ENCODE results near the gene ATG7. TPM values are rescaled to one million over a fixed set of nuclear protein-coding genes. Genes with fewer than 3 reads are reported as not detected.
"Not testable (repeated sequence)": the region's sequence is repeated elsewhere in the genome, so short reads cannot be mapped to it uniquely, and the experiment has no call there.

Gene ATG7
- total and polyA plus RNA-seq, 12 donors: 9.1 to 118 (median 40.0) TPM

GRCh38 chr3:11250902-11251806 lies 21.0 kb upstream of the ATG7 start:
- no peaks in the 10 kb centered on the region for H3K4me1 ChIP-seq (replicated peaks in 1 of 2)
- no peaks in the 10 kb centered on the region for H3K27me3 ChIP-seq
- 66 to 77% (median 74%) methylated on average over 10 of the region's 10 CpGs for WGBS, 4 donors
- no peak overlapping the region for H3K27ac ChIP-seq
- H3K9me3 ChIP-seq (replicated peaks in 1 of 3): no peaks in the 10 kb centered on the region
- H3K4me3 ChIP-seq: no peak overlapping the region
- DNase-seq: no peak
- no peaks in the 10 kb centered on the region for H3K36me3 ChIP-seq (replicated peaks in 1 of 2)
- TF ChIP-seq, protein P1, sequence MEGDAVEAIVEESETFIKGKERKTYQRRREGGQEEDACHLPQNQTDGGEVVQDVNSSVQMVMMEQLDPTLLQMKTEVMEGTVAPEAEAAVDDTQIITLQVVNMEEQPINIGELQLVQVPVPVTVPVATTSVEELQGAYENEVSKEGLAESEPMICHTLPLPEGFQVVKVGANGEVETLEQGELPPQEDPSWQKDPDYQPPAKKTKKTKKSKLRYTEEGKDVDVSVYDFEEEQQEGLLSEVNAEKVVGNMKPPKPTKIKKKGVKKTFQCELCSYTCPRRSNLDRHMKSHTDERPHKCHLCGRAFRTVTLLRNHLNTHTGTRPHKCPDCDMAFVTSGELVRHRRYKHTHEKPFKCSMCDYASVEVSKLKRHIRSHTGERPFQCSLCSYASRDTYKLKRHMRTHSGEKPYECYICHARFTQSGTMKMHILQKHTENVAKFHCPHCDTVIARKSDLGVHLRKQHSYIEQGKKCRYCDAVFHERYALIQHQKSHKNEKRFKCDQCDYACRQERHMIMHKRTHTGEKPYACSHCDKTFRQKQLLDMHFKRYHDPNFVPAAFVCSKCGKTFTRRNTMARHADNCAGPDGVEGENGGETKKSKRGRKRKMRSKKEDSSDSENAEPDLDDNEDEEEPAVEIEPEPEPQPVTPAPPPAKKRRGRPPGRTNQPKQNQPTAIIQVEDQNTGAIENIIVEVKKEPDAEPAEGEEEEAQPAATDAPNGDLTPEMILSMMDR (IDR thresholded peaks at IDR 0.05): no peak
- no peak for TF ChIP-seq POLR2A (IDR thresholded peaks at IDR 0.05)
- intact Hi-C loops (cut with DNase I): no loop called here

- Histone ChIP-seq H3K36me3 (replicated peaks in 1 of 2) (no peaks in the 10 kb centered on the region), H3K4me3 (no peak overlapping the region), H3K27ac (no peak overlapping the region), H3K27me3 (no peaks in the 10 kb centered on the region), H3K9me3 (replicated peaks in 1 of 3) (no peaks in the 10 kb centered on the region), H3K4me1 (replicated peaks in 1 of 2) (no peaks in the 10 kb centered on the region)
- TF ChIP-seq POLR2A (IDR thresholded peaks at IDR 0.05): no peak
- TF ChIP-seq, protein P1 (IDR thresholded peaks at IDR 0.05): no peak
- intact Hi-C loops (cut with DNase I): no loop called here
- WGBS, 4 donors: 78 to 84% (median 81%) methylated on average over 6 of the region's 6 CpGs
- no peak for DNase-seq
Observed at GRCh38 chr3:11251807-11252176, 20.4 kb upstream of the ATG7 start.

- TF ChIP-seq POLR2A (IDR thresholded peaks at IDR 0.05): no peak
- TF ChIP-seq, protein P1 (IDR thresholded peaks at IDR 0.05): no peak
- DNase-seq: no peak
- H3K27me3 ChIP-seq: no peaks in the 10 kb centered on the region
- H3K4me1 ChIP-seq (replicated peaks in 1 of 2): no peaks in the 10 kb centered on the region
- WGBS, 4 donors: 85 to 93% (median 87%) methylated on average over 6 of the region's 6 CpGs
- no peak overlapping the region for H3K4me3 ChIP-seq
- H3K36me3 ChIP-seq (replicated peaks in 1 of 2): no peaks in the 10 kb centered on the region
- intact Hi-C loops (cut with DNase I): no loop called here
- no peaks in the 10 kb centered on the region for H3K9me3 ChIP-seq (replicated peaks in 1 of 3)
- H3K27ac ChIP-seq: no peak overlapping the region
Observed at GRCh38 chr3:11254876-11255275, 17.3 kb upstream of the ATG7 start.

GRCh38 chr3:11255537-11255936 lies 16.7 kb upstream of the ATG7 start:
- 72 to 84% (median 80%) methylated on average over 5 of the region's 5 CpGs for whole genome bisulfite sequencing, 4 donors
- intact Hi-C loops (cut with DNase I); H3K9me3 ChIP-seq (replicated peaks in 1 of 3); H3K4me3 ChIP-seq; DNase-seq; H3K36me3 ChIP-seq (replicated peaks in 1 of 2); H3K4me1 ChIP-seq (replicated peaks in 1 of 2); H3K27ac ChIP-seq; H3K27me3 ChIP-seq: not testable (repeated sequence)

- Histone ChIP-seq H3K27ac (no peak overlapping the region), H3K4me3 (no peak overlapping the region), H3K4me1 (replicated peaks in 1 of 2) (no peaks in the 10 kb centered on the region), H3K36me3 (replicated peaks in 1 of 2) (no peaks in the 10 kb centered on the region), H3K27me3 (no peaks in the 10 kb centered on the region), H3K9me3 (replicated peaks in 1 of 3) (no peaks in the 10 kb centered on the region)
- intact Hi-C loops (cut with DNase I): no loop called here
- WGBS, 4 donors: 92 to 97% (median 96%) methylated on average over 10 to 11 of the region's 11 CpGs
- no peak for DNase-seq
- TF ChIP-seq, protein P1 (IDR thresholded peaks at IDR 0.05): no peak
- no peak for TF ChIP-seq POLR2A (IDR thresholded peaks at IDR 0.05)
Observed at GRCh38 chr3:11258958-11259357, 13.2 kb upstream of the ATG7 start.
